Calu3 (cell line): ENCODE data around the gene BRSK2. TPM values are rescaled to one million over a fixed set of nuclear protein-coding genes. Genes with fewer than 3 reads are reported as not detected.

Source experiments
- BruUV-seq: library from RNA; stranded (reverse); fragments of 400-500 nt; replicated peaks from 2 replicates; lab custom pipeline; 2021; lab: Mats Ljungman, UMichigan
- CTCF ChIA-PET: fragments of 300-600 bp; sonication (Branson Sonifier 250); formaldehyde crosslinking; loops from one replicate; lab custom pipeline; 2022; ENCODE audit warnings: antibody characterized with exemption; lab: Charles Lee
- DNase-seq: peaks from one replicate; pipeline ENCODE4 v3.0.0; 2022
- H3K27ac Mint-ChIP-seq: one replicate; pipeline ENCODE4 v1.8.0; 2022; ENCODE audit warnings: mixed read lengths; ENCODE audit not compliant: unreplicated experiment
- H3K27me3 Mint-ChIP-seq: one replicate; pipeline ENCODE4 v1.8.0; 2022; ENCODE audit warnings: mixed read lengths; ENCODE audit not compliant: unreplicated experiment
- H3K36me3 Mint-ChIP-seq: one replicate; pipeline ENCODE4 v1.8.0; 2022; ENCODE audit warnings: mild to moderate bottlenecking, moderate library complexity, mixed read lengths; ENCODE audit not compliant: insufficient read depth, unreplicated experiment
- H3K4me1 Mint-ChIP-seq: one replicate; pipeline ENCODE4 v1.8.0; 2022; ENCODE audit warnings: mild to moderate bottlenecking, low read depth, mixed read lengths; ENCODE audit not compliant: unreplicated experiment
- H3K4me3 Mint-ChIP-seq: one replicate; pipeline ENCODE4 v1.8.0; 2022; ENCODE audit warnings: mild to moderate bottlenecking, low read depth, moderate library complexity, mixed read lengths; ENCODE audit not compliant: unreplicated experiment
- H3K9me3 Mint-ChIP-seq: one replicate; pipeline ENCODE4 v1.8.0; 2022; ENCODE audit warnings: low read depth, mixed read lengths; ENCODE audit not compliant: unreplicated experiment
- intact Hi-C: fragments of 100-400 bp; cut with micrococcal nuclease; formaldehyde crosslinking; loops from one replicate; pipeline ENCODE4 v1.10.0; 2022; ENCODE audit not compliant: unreplicated experiment
- total RNA-seq: library from RNA; stranded (reverse); gene quantifications from 2 replicates; pipeline ENCODE4 v1.2.3, GENCODE V29; 2022
- TF ChIP-seq, protein P1 (sequence below): fragments of 200-600 bp; IDR thresholded peaks from one replicate; pipeline ENCODE4 v1.8.0; 2022; ENCODE audit warnings: antibody characterized with exemption; ENCODE audit not compliant: unreplicated experiment

Gene BRSK2
- total RNA-seq, 1 experiment from 2014 or later: 2.6 TPM

GRCh38 chr11:1440066-1440465 lies 50.3 kb downstream of the BRSK2 start:
- BruUV-seq: no TSS peak
- no peak for DNase-seq
- H3K36me3 Mint-ChIP-seq: peaks cover 11% of the 10 kb centered on the region
- H3K27ac Mint-ChIP-seq: no peak overlapping the region
- TF ChIP-seq, protein P1, sequence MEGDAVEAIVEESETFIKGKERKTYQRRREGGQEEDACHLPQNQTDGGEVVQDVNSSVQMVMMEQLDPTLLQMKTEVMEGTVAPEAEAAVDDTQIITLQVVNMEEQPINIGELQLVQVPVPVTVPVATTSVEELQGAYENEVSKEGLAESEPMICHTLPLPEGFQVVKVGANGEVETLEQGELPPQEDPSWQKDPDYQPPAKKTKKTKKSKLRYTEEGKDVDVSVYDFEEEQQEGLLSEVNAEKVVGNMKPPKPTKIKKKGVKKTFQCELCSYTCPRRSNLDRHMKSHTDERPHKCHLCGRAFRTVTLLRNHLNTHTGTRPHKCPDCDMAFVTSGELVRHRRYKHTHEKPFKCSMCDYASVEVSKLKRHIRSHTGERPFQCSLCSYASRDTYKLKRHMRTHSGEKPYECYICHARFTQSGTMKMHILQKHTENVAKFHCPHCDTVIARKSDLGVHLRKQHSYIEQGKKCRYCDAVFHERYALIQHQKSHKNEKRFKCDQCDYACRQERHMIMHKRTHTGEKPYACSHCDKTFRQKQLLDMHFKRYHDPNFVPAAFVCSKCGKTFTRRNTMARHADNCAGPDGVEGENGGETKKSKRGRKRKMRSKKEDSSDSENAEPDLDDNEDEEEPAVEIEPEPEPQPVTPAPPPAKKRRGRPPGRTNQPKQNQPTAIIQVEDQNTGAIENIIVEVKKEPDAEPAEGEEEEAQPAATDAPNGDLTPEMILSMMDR: no peak
- no peaks in the 10 kb centered on the region for H3K9me3 Mint-ChIP-seq
- H3K4me3 Mint-ChIP-seq: no peak overlapping the region
- intact Hi-C loops: no loop called here
- CTCF ChIA-PET: no interaction called here
- peaks cover 21% of the 10 kb centered on the region for H3K27me3 Mint-ChIP-seq
- no peaks in the 10 kb centered on the region for H3K4me1 Mint-ChIP-seq

DNA sequence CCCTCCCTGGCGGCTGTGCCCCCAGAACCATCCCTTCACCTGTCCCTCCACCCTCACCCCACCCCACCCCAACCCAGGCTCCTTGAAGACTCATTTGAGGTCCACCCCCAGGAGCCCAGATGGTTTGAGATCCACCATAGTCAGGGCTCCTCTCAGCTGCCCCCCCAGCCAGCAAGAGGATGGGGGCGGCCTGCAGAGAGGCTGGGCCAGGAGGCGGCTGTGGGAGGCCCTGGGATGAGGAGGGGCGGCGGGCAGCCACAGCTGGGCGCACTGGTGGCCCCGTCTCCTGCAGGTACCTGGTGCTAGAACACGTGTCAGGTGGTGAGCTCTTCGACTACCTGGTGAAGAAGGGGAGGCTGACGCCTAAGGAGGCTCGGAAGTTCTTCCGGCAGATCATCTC lies 50.8 kb downstream of the BRSK2 start:
- peaks cover 22% of the 10 kb centered on the region for H3K27me3 Mint-ChIP-seq
- no peak for DNase-seq
- intact Hi-C loops: no loop called here
- no TSS peak for BruUV-seq
- CTCF ChIA-PET: no interaction called here
- H3K27ac Mint-ChIP-seq: no peak overlapping the region
- H3K4me3 Mint-ChIP-seq: no peak overlapping the region
- no peaks in the 10 kb centered on the region for H3K9me3 Mint-ChIP-seq
- H3K4me1 Mint-ChIP-seq: no peaks in the 10 kb centered on the region
- peaks cover 11% of the 10 kb centered on the region for H3K36me3 Mint-ChIP-seq
- TF ChIP-seq, protein P1: no peak

GRCh38 chr11:1442163-1442562 lies 52.4 kb downstream of the BRSK2 start:
- no TSS peak for BruUV-seq
- peaks cover 11% of the 10 kb centered on the region for H3K36me3 Mint-ChIP-seq
- no peaks in the 10 kb centered on the region for H3K4me1 Mint-ChIP-seq
- CTCF ChIA-PET: no interaction called here
- DNase-seq: peak; percentile 34
- peaks cover 22% of the 10 kb centered on the region for H3K27me3 Mint-ChIP-seq
- TF ChIP-seq, protein P1: no peak
- H3K27ac Mint-ChIP-seq: no peak overlapping the region
- no peaks in the 10 kb centered on the region for H3K9me3 Mint-ChIP-seq
- intact Hi-C loops: no loop called here
- no peak overlapping the region for H3K4me3 Mint-ChIP-seq

- no peak for DNase-seq
- intact Hi-C loops: no loop called here
- no peak overlapping the region for H3K27ac Mint-ChIP-seq
- BruUV-seq: no TSS peak
- peaks cover 11% of the 10 kb centered on the region for H3K36me3 Mint-ChIP-seq
- H3K4me1 Mint-ChIP-seq: no peaks in the 10 kb centered on the region
- H3K27me3 Mint-ChIP-seq: peaks cover 23% of the 10 kb centered on the region
- CTCF ChIA-PET: no interaction called here
- H3K4me3 Mint-ChIP-seq: no peak overlapping the region
- TF ChIP-seq, protein P1: no peak
- no peaks in the 10 kb centered on the region for H3K9me3 Mint-ChIP-seq
These were observed 53.2 kb downstream of the BRSK2 start for GRCh38 chr11:1442807-1443366.
